Stomach (tissue), 9 donors: ENCODE measurements around the gene ATG10. TPM values are rescaled to one million over a fixed set of nuclear protein-coding genes. Genes with fewer than 3 reads are reported as not detected.

Experiments
- DNase-seq, 2 donors: peaks; one replicate each; pipeline versions ENCODE4 v3.0.0 to v3.0.0-alpha.2; 2013 to 2019
- H3K27ac ChIP-seq, 5 donors: fragments of 200-600 bp in 4 of 5; sonication (generic) in 4 of 5; one replicate each; pipeline ENCODE4 v1.5.1; 2013 to 2019; ENCODE audit warnings: mild to moderate bottlenecking in 1 of 5, moderate library complexity in 1 of 5
- H3K27me3 ChIP-seq, 3 donors: fragments of 200-600 bp; sonication (generic); one replicate each; pipeline ENCODE4 v1.5.1; 2017 to 2019; ENCODE audit warnings: mixed run types in 1 of 3
- H3K36me3 ChIP-seq, 4 donors: fragments of 200-600 bp; sonication (generic); 1 replicate in 3 of 4; 2 replicates in 1 of 4; pipeline ENCODE4 v1.5.1; 2016 to 2019
- H3K4me1 ChIP-seq, 4 donors: fragments of 200-600 bp; sonication (generic); one replicate each; pipeline ENCODE4 v1.5.1; 2016 to 2019
- H3K4me3 ChIP-seq, 4 donors: fragments of 200-600 bp; sonication (generic) in 3 of 4; one replicate each; pipeline ENCODE4 v1.5.1; 2016 to 2019; ENCODE audit warnings: mild to moderate bottlenecking in 1 of 4
- H3K9me3 ChIP-seq, 4 donors: fragments of 200-600 bp; sonication (generic); one replicate each; pipeline ENCODE4 v1.5.1; 2016 to 2019
- EP300 ChIP-seq: sonication (generic); formaldehyde crosslinking; IDR thresholded peaks from one replicate; pipeline ENCODE4 v1.6.1; 2017; ENCODE audit warnings: antibody characterized with exemption
- POLR2A ChIP-seq, 4 donors: fragments of 450-650 bp; IDR thresholded peaks; one replicate each; pipeline ENCODE4 v1.6.1; 2016; ENCODE audit warnings: antibody characterized with exemption in 4 of 4, control low read depth in 2 of 4, mild to moderate bottlenecking in 1 of 4, moderate library complexity in 1 of 4
- POLR2AphosphoS5 ChIP-seq, 3 donors: sonication (generic); formaldehyde crosslinking; IDR thresholded peaks; one replicate each; pipeline ENCODE4 v1.6.1; 2016; ENCODE audit warnings: antibody characterized with exemption in 3 of 3
- WGBS, 5 donors: extraction: QIAGEN DNeasy Blood & Tissue Kit in 3 of 5; methylation state at CpG; one replicate each; pipeline versions ENCODE4 v1.1.5 to v1.1.7; 2013 to 2018; 5-methylcytosine and 5-hydroxymethylcytosine counted together
- intact Hi-C: fragments of 100-400 bp; cut with DNase I; formaldehyde crosslinking; loops from one replicate; pipeline ENCODE4 v1.15.1; 2023; ENCODE audit warnings: low total_unique reads
- polyA plus RNA-seq, 3 donors: library from polyadenylated mRNA; stranded (reverse); fragments of 200-250 nt; gene quantifications; one replicate each; pipeline ENCODE4 v1.2.3, GENCODE V29; 2013
- total RNA-seq, 5 donors: library from RNA; depleted of rRNA; stranded (reverse); fragments of >200 nt; gene quantifications; one replicate each; pipeline versions ENCODE4 v1.1.0 to v1.2.3, GENCODE V29; 2014 to 2016
- TF ChIP-seq, protein P1 (sequence below), 7 experiments: fragments of 450-650 bp in 4 of 7; fragments of 200-600 bp in 3 of 7; sonication (generic) in 3 of 7; IDR thresholded peaks; one replicate each; pipeline ENCODE4 v1.5.1; 2016 to 2019; ENCODE audit warnings: antibody characterized with exemption in 7 of 7, control low read depth in 2 of 7, mild to moderate bottlenecking in 1 of 7
- donor health status: healthy with polysubstance abuse.
- donor health status: Bipolar disorder and iron deficiency.
- donor health status: healthy.

The ATG10 gene
- total and polyA plus RNA-seq, 8 donors: 0.58 to 16.5 (median 4.3) TPM

DNA sequence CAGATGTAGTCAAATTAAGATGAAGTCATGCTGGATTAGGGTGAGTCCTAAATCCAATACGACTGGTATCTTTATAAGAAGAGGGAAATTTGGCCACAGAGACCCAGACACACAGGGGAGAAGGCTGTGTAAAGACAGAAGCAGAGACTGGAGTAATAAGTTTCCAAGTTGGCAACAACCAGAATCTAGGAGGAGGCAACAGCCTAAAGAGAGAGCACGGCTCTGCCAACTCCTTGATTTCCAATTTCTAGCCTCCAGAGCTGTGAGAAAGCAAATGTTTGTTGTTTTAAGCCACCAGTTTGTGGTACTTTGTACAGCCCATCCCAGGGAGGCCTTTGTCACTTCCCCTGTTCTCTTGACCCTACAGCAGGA is 74.4 kb downstream of the ATG10 start:
- WGBS, 5 donors: 64 to 88% (median 84%) methylated on average over 2 of the region's 2 CpGs
- intact Hi-C loops: no loop called here
- DNase-seq: peak in 1 of 2 donors; percentile 6
- TF ChIP-seq EP300 (no peak), POLR2A (IDR thresholded peaks at IDR 0.05) (no peak), POLR2AphosphoS5 (IDR thresholded peaks at IDR 0.05) (no peak)
- TF ChIP-seq, protein P1, sequence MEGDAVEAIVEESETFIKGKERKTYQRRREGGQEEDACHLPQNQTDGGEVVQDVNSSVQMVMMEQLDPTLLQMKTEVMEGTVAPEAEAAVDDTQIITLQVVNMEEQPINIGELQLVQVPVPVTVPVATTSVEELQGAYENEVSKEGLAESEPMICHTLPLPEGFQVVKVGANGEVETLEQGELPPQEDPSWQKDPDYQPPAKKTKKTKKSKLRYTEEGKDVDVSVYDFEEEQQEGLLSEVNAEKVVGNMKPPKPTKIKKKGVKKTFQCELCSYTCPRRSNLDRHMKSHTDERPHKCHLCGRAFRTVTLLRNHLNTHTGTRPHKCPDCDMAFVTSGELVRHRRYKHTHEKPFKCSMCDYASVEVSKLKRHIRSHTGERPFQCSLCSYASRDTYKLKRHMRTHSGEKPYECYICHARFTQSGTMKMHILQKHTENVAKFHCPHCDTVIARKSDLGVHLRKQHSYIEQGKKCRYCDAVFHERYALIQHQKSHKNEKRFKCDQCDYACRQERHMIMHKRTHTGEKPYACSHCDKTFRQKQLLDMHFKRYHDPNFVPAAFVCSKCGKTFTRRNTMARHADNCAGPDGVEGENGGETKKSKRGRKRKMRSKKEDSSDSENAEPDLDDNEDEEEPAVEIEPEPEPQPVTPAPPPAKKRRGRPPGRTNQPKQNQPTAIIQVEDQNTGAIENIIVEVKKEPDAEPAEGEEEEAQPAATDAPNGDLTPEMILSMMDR (IDR thresholded peaks at IDR 0.05): no peak
- no peak overlapping the region for H3K4me3 ChIP-seq
- peaks cover 0 to 12% (median 8%) of the 10 kb centered on the region in 4 donors for H3K9me3 ChIP-seq
- H3K27me3 ChIP-seq: no peaks in the 10 kb centered on the region
- H3K36me3 ChIP-seq: no peaks in the 10 kb centered on the region
- peaks cover 0 to 6% (median 0%) of the 10 kb centered on the region in 4 donors for H3K4me1 ChIP-seq
- no peak overlapping the region for H3K27ac ChIP-seq

DNA sequence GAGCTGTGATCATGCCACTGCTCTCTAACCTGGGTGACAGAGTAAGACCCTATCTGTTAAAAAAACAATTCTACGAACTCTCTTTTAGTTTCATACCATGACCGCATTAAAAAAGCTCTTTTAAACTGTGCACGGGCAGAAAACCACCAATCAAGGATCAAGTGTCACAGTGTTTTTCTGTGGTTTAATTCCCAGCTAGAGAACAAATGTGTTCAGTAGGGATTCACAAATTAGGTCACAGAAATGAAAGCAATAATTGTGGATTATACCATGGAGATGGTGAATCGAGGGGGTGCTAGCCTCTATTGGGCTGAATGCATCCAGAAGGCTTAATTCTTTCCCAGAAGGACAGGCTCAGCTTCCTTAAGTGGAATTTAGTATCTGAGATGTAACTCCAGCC is 79.1 kb downstream of the ATG10 start:
- no peak for DNase-seq
- Histone ChIP-seq H3K36me3 (no peaks in the 10 kb centered on the region), H3K4me1 (no peaks in the 10 kb centered on the region), H3K9me3 (no peaks in the 10 kb centered on the region), H3K4me3 (no peak overlapping the region), H3K27ac (no peak overlapping the region), H3K27me3 (no peaks in the 10 kb centered on the region)
- TF ChIP-seq EP300 (no peak), POLR2A (IDR thresholded peaks at IDR 0.05) (no peak), POLR2AphosphoS5 (IDR thresholded peaks at IDR 0.05) (no peak)
- TF ChIP-seq, protein P1 (IDR thresholded peaks at IDR 0.05): no peak
- WGBS, 5 donors: 92 to 97% (median 94%) methylated on average over 4 of the region's 4 CpGs
- intact Hi-C loops: no loop called here

DNA sequence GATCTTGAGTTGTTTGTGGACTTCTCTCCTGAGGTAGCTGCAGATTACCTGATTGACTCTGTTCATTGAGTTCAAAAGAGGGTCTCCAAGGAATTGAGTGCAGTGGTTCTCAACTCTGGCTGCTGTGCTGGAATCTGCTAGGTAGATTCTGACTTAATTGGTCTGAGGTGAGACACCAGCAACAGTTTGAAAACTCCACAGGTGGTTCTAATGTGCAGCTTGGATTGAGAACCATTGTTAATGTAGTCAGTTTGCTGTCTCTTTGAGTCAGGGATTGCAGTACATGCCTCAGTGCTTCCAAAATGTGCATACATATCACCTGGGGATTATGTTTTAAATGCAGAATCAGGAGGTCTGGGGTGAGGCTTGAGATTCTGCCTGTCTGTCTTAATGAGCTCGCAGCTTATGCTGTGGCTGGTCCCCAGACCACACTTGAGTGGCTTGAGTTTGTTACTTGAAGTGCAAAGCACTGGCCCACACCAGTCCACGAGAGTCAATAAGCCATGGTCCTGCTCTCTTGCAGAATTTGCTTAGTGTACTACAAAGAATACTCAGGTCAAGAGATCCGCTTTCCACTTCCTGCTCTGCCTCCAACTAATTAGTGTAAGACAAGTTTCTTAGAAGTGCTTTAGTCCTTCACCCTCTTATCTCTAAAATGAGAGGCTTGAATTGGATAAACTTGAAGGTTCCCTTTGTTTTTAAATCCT is 82.3 kb downstream of the ATG10 start:
- intact Hi-C loops: no loop called here
- Histone ChIP-seq H3K36me3 (no peaks in the 10 kb centered on the region), H3K9me3 (no peaks in the 10 kb centered on the region), H3K4me1 (no peaks in the 10 kb centered on the region), H3K27me3 (no peaks in the 10 kb centered on the region), H3K27ac (no peak overlapping the region), H3K4me3 (no peak overlapping the region)
- no peak for DNase-seq
- no peak for TF ChIP-seq EP300
- TF ChIP-seq POLR2A (IDR thresholded peaks at IDR 0.05): no peak
- TF ChIP-seq, protein P1 (IDR thresholded peaks at IDR 0.05): no peak
- no peak for TF ChIP-seq POLR2AphosphoS5 (IDR thresholded peaks at IDR 0.05)
- 86 to 94% (median 90%) methylated on average over 3 of the region's 3 CpGs for WGBS, 5 donors

DNA sequence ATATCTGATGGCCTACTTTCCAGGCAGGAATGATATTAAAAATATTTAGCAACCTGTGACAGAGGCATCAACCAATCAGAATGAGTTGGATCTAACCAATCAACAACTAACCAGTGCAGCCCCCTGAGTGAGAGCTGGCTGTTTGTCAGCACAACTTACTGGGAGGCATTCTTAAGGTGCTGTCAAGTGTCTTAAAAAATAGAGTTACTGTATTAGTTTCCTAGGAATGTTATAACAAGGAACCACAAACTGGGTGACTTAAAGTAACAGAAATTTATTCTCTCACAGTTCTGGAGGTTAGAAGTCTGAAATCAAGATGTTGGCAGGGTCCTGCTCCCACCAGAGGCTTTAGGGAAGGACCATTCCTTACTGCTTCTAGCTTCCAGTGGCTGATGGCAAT is 85.2 kb downstream of the ATG10 start:
- no peaks in the 10 kb centered on the region for H3K4me1 ChIP-seq
- no peaks in the 10 kb centered on the region for H3K9me3 ChIP-seq
- TF ChIP-seq POLR2A (IDR thresholded peaks at IDR 0.05) (no peak), EP300 (no peak), POLR2AphosphoS5 (IDR thresholded peaks at IDR 0.05) (no peak)
- TF ChIP-seq, protein P1 (IDR thresholded peaks at IDR 0.05): no peak
- no peaks in the 10 kb centered on the region for H3K27me3 ChIP-seq
- no peak for DNase-seq
- H3K27ac ChIP-seq: no peak overlapping the region
- intact Hi-C loops: no loop called here
- H3K36me3 ChIP-seq: no peaks in the 10 kb centered on the region
- H3K4me3 ChIP-seq: no peak overlapping the region
